Mesothelial cell of epicardium (in vitro differentiated cells): ENCODE results near the gene ZNF792. TPM values are rescaled to one million over a fixed set of nuclear protein-coding genes. Genes with fewer than 3 reads are reported as not detected.

Source experiments
- DNase-seq, 2 experiments: peaks; one replicate each; pipeline ENCODE4 v3.0.0; 2021; ENCODE audit warnings: low spot score in 2 of 2; ENCODE audit not compliant: unreplicated experiment in 2 of 2
- H3K27ac Mint-ChIP-seq: 2 replicates; pipeline ENCODE4 v1.8.0; 2021; ENCODE audit warnings: mixed read lengths
- H3K27me3 Mint-ChIP-seq: 2 replicates; pipeline ENCODE4 v1.8.0; 2021; ENCODE audit warnings: low read depth, mixed read lengths
- H3K36me3 Mint-ChIP-seq: 2 replicates; pipeline ENCODE4 v1.8.0; 2021; ENCODE audit warnings: mixed read lengths
- H3K4me1 Mint-ChIP-seq: 2 replicates; pipeline ENCODE4 v1.8.0; 2021; ENCODE audit warnings: mixed read lengths
- H3K4me3 Mint-ChIP-seq: 2 replicates; pipeline ENCODE4 v1.8.0; 2021; ENCODE audit warnings: mild to moderate bottlenecking, moderate library complexity, mixed read lengths
- H3K9me3 Mint-ChIP-seq: 2 replicates; pipeline ENCODE4 v1.8.0; 2021; ENCODE audit warnings: mixed read lengths
- CTCF ChIP-seq: fragments of 200-600 bp; sonication (generic); IDR thresholded peaks from one replicate; pipeline ENCODE4 v1.5.0; 2021; ENCODE audit warnings: antibody characterized with exemption; ENCODE audit not compliant: unreplicated experiment
- total RNA-seq: library from RNA; stranded (reverse); gene quantifications from 3 replicates; pipeline ENCODE4 v1.2.1, GENCODE V29; 2021

The ZNF792 gene
- total RNA-seq, 1 donor from 2014 or later = 9.3 TPM

DNA sequence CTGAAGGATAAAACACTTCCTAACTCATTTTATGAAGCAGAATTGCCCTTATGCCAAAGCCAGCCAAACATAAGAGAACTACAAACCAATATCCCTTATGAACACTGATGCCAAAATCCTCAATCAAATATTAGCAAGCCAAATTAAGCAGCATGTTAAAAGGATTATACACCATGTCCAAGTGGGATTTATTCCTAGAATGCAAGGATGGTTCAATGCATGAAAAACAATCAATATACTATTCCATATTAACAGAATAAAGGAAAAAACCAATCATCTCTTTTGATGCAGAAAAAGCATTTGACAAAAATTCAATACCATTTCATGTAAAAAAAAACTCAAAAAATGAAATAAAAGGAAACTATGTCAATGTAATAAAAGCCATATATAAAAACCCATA lies 10.9 kb downstream of the ZNF792 start:
- no peak for DNase-seq
- no peak for TF ChIP-seq CTCF
- peaks cover 81% of the 10 kb centered on the region for H3K36me3 Mint-ChIP-seq
- no peak overlapping the region for H3K27ac Mint-ChIP-seq
- no peak overlapping the region for H3K4me3 Mint-ChIP-seq
- no peaks in the 10 kb centered on the region for H3K27me3 Mint-ChIP-seq
- peaks cover 69% of the 10 kb centered on the region for H3K9me3 Mint-ChIP-seq
- no peaks in the 10 kb centered on the region for H3K4me1 Mint-ChIP-seq

DNA sequence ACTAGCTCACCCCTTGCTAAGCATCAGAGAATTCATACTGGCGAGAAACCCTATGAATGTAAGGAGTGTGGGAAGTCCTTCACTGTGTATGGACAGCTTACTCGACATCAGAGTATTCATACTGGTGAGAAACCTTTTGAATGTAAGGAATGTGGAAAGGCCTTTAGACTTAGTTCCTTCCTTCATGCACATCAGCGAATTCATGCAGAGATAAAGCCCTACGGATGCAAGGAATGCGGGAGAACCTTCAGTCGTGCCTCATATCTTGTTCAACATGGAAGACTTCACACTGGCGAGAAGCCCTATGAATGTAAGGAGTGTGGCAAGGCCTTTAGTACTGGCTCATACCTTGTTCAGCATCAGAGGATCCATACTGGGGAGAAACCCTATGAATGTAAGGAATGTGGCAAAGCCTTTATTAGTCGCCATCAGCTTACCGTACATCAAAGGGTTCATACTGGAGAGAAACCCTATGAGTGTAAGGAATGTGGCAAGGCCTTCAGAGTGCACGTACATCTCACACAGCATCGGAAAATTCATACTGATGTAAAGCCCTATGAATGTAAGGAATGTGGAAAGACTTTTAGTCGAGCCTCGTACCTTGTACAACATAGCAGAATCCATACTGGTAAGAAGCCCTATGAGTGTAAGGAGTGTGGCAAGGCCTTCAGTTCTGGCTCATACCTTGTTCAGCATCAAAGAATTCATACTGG lies 20.0 kb downstream of the ZNF792 start:
- Mint-ChIP-seq H3K36me3 (peaks cover 72% of the 10 kb centered on the region), H3K4me3 (no peak overlapping the region), H3K27ac (no peak overlapping the region), H3K27me3 (no peaks in the 10 kb centered on the region), H3K4me1 (no peaks in the 10 kb centered on the region), H3K9me3 (peaks cover 62% of the 10 kb centered on the region)
- no peak for DNase-seq
- TF ChIP-seq CTCF = no peak

- Mint-ChIP-seq H3K27me3 (no peaks in the 10 kb centered on the region), H3K4me3 (no peak overlapping the region), H3K4me1 (no peaks in the 10 kb centered on the region), H3K27ac (no peak overlapping the region), H3K9me3 (peaks cover 28% of the 10 kb centered on the region), H3K36me3 (peaks cover 63% of the 10 kb centered on the region)
- DNase-seq = no peak
- no peak for TF ChIP-seq CTCF
Measured at GRCh38 chr19:34938886-34939285, 25.1 kb downstream of the ZNF792 start.

DNA sequence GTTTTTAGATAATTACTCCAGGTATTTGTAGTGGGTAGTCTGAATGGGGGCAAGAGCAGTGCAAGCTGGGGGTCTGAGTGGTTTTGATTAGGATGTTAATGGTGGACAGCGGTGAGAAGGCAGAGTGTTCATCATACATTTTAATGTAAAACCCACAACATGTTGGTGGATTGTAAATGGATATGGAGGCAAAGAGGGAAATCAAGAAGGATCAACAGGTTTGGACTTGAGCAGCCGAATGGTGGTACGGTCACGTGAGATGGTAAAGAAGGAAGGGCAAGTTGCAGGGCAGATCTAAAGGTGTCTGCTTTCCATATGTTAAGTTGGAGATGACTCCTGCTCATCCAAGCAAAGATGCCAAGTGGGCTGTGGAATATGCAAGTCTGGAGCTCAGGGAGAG lies 27.8 kb downstream of the ZNF792 start:
- no peaks in the 10 kb centered on the region for H3K4me1 Mint-ChIP-seq

GRCh38 chr19:34932494-34932893 lies 31.5 kb downstream of the ZNF792 start:
- H3K27ac Mint-ChIP-seq = no peak overlapping the region
- no peaks in the 10 kb centered on the region for H3K27me3 Mint-ChIP-seq
- no peaks in the 10 kb centered on the region for H3K9me3 Mint-ChIP-seq
- H3K4me1 Mint-ChIP-seq = peaks cover 4% of the 10 kb centered on the region
- H3K36me3 Mint-ChIP-seq = peaks cover 39% of the 10 kb centered on the region
- DNase-seq = no peak
- no peak for TF ChIP-seq CTCF
- H3K4me3 Mint-ChIP-seq = no peak overlapping the region

More for the DNA sequence above, 27.8 kb downstream of the ZNF792 start:
- Mint-ChIP-seq H3K4me3 (no peak overlapping the region), H3K27me3 (no peaks in the 10 kb centered on the region), H3K36me3 (peaks cover 48% of the 10 kb centered on the region), H3K9me3 (peaks cover 6% of the 10 kb centered on the region), H3K27ac (no peak overlapping the region)
- no peak for TF ChIP-seq CTCF
- no peak for DNase-seq
